DOHH2 (cell line): ENCODE measurements around the gene ANKS1B.

Experiments used
- H3F3A ChIP-seq: fragments of 200-600 bp; sonication (generic), shearing (Covaris generic); 2 replicates; pipeline ENCODE4 v1.6.0; 2016; ENCODE audit warnings: antibody characterized with exemption, mild to moderate bottlenecking; ENCODE audit not compliant: control insufficient read depth, insufficient read depth
- H3K27ac ChIP-seq: fragments of 200-600 bp; sonication (generic); 2 replicates; pipeline ENCODE4 v1.5.1; 2014; ENCODE audit warnings: low read depth, mild to moderate bottlenecking, low read length, moderate library complexity
- H3K27me3 ChIP-seq: fragments of 200-600 bp; sonication (generic); 2 replicates; pipeline ENCODE4 v1.6.1; 2014; ENCODE audit warnings: mild to moderate bottlenecking, low read length, mixed read lengths; ENCODE audit not compliant: control insufficient read depth
- H3K36me3 ChIP-seq: fragments of 200-600 bp; sonication (generic); 2 replicates; pipeline ENCODE4 v1.6.1; 2014; ENCODE audit warnings: mild to moderate bottlenecking, low read length, moderate library complexity, mixed read lengths; ENCODE audit not compliant: control insufficient read depth
- H3K4me1 ChIP-seq: fragments of 200-600 bp; sonication (generic); 2 replicates; pipeline ENCODE4 v1.6.1; 2014; ENCODE audit warnings: mild to moderate bottlenecking, low read length, mixed read lengths; ENCODE audit not compliant: control insufficient read depth
- H3K4me2 ChIP-seq: fragments of 200-600 bp; sonication (generic); 2 replicates; pipeline ENCODE4 v1.6.0; 2014; ENCODE audit warnings: mild to moderate bottlenecking, low read length, moderate library complexity
- H3K4me3 ChIP-seq: fragments of 200-600 bp; sonication (generic); 2 replicates; pipeline ENCODE4 v1.5.1; 2014; ENCODE audit warnings: mild to moderate bottlenecking, low read length, mixed read lengths
- H3K79me2 ChIP-seq: fragments of 200-600 bp; sonication (generic); 2 replicates; pipeline ENCODE4 v1.6.1; 2014; ENCODE audit warnings: mild to moderate bottlenecking, low read length, mixed read lengths; ENCODE audit not compliant: control insufficient read depth
- H3K9me2 ChIP-seq: fragments of 200-600 bp; sonication (generic); replicated peaks from 2 replicates; pipeline ENCODE4 v1.6.1; 2014; ENCODE audit warnings: mild to moderate bottlenecking, low read length, mixed read lengths; ENCODE audit not compliant: control insufficient read depth
- H3K9me3 ChIP-seq: fragments of 200-600 bp; sonication (generic); 2 replicates; pipeline ENCODE4 v1.6.1; 2014; ENCODE audit warnings: antibody characterized with exemption, low read length, mixed read lengths; ENCODE audit not compliant: control insufficient read depth, insufficient read depth
- H4K20me1 ChIP-seq: fragments of 200-600 bp; sonication (generic); 2 replicates; pipeline ENCODE4 v1.6.0; 2014; ENCODE audit warnings: low read depth, mild to moderate bottlenecking, antibody characterized with exemption, low read length, moderate library complexity; ENCODE audit not compliant: control insufficient read depth, insufficient read depth
- EZH2phosphoT487 ChIP-seq: fragments of 200-600 bp; sonication (generic); IDR thresholded peaks from 2 replicates; pipeline ENCODE4 v1.6.1; 2017; ENCODE audit warnings: borderline replicate concordance, mild to moderate bottlenecking, antibody characterized with exemption, low read length, moderate library complexity, mixed read lengths
- TF ChIP-seq, protein P1 (sequence below): fragments of 200-600 bp; sonication (generic); IDR thresholded peaks from one replicate; pipeline ENCODE4 v1.5.1; 2014; ENCODE audit warnings: antibody characterized with exemption, mild to moderate bottlenecking, low read depth, low read length; ENCODE audit not compliant: poor library complexity, severe bottlenecking

Gene ANKS1B

DNA sequence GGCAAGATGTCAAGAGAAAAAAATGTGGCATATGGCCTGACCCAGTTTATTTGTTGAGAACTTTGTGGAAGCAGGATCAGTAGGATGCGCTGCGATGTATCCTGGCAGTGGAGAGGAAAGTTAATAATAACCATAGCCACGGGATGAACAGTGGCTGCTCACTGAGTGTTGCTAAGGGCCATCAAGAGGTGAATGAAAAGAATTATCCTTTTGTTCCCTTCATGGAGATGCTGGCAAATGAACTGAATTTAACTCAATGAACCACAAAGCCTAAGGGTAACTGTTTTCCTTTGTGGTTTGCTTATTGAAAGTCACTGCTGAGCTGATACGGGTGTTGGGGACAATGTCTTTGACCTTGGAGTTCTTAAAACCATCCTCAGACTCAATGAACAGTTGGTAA is 863.2 kb downstream of the ANKS1B start:
- Histone ChIP-seq H3K9me3 (no peaks in the 10 kb centered on the region), H3K27ac (no peak overlapping the region), H4K20me1 (no peaks in the 10 kb centered on the region), H3K4me3 (no peak overlapping the region), H3K27me3 (no peaks in the 10 kb centered on the region), H3K4me1 (no peaks in the 10 kb centered on the region), H3K9me2 (no peaks in the 10 kb centered on the region), H3K36me3 (no peaks in the 10 kb centered on the region), H3K4me2 (no peak overlapping the region), H3F3A (no peaks in the 10 kb centered on the region), H3K79me2 (no peaks in the 10 kb centered on the region)
- TF ChIP-seq, protein P1, sequence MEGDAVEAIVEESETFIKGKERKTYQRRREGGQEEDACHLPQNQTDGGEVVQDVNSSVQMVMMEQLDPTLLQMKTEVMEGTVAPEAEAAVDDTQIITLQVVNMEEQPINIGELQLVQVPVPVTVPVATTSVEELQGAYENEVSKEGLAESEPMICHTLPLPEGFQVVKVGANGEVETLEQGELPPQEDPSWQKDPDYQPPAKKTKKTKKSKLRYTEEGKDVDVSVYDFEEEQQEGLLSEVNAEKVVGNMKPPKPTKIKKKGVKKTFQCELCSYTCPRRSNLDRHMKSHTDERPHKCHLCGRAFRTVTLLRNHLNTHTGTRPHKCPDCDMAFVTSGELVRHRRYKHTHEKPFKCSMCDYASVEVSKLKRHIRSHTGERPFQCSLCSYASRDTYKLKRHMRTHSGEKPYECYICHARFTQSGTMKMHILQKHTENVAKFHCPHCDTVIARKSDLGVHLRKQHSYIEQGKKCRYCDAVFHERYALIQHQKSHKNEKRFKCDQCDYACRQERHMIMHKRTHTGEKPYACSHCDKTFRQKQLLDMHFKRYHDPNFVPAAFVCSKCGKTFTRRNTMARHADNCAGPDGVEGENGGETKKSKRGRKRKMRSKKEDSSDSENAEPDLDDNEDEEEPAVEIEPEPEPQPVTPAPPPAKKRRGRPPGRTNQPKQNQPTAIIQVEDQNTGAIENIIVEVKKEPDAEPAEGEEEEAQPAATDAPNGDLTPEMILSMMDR: no peak
- TF ChIP-seq EZH2phosphoT487: no peak

DNA sequence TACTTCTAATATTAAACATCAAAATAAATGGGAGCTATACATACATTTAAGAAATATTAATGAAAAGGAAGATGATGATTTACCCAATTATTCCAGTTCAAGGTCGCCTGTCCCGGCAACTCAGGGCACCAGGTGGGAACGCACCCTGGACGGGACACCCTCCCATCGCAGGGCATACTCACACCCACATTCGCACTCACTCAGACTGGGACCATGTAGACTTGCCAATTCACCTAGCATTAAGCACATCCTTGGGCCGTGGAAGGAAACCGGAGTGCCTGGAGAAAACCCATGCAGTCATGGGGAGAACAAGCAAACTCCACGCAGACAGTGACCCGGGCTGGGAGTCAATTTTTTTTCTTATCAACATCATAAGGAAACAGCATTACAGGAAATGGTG is 864.8 kb downstream of the ANKS1B start:
- Histone ChIP-seq H3K27me3 (no peaks in the 10 kb centered on the region), H3K27ac (no peak overlapping the region), H3K9me3 (peaks cover 4% of the 10 kb centered on the region; the same call in 1 of the 2 replicates), H3K79me2 (no peaks in the 10 kb centered on the region), H3F3A (no peaks in the 10 kb centered on the region), H3K4me1 (no peaks in the 10 kb centered on the region), H4K20me1 (no peaks in the 10 kb centered on the region), H3K9me2 (no peaks in the 10 kb centered on the region), H3K36me3 (no peaks in the 10 kb centered on the region), H3K4me3 (no peak overlapping the region), H3K4me2 (no peak overlapping the region)
- TF ChIP-seq, protein P1: no peak
- no peak for TF ChIP-seq EZH2phosphoT487

DNA sequence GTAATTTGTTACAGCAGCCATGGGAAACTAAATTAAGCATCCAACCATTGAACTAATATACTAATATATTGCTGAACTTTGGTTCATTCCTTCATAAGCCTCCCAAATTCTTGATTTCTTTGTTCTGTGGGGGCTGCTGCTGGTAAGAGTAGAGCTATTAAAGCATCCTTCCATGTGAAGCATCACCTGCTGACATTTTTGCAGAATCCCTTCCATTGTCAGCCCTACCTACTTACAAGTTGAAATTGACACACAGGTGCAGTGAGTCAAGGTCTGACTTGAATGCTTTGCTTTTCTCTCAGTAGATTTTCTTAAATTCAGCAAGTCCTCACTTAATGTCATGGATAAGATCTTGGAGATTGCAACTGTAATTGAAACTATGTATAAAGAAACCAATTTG is 865.3 kb downstream of the ANKS1B start:
- H3K9me3 ChIP-seq: peaks cover 4% of the 10 kb centered on the region; the same call in 1 of the 2 replicates
- no peaks in the 10 kb centered on the region for H4K20me1 ChIP-seq
- no peaks in the 10 kb centered on the region for H3K9me2 ChIP-seq
- H3K27ac ChIP-seq: no peak overlapping the region
- H3K79me2 ChIP-seq: no peaks in the 10 kb centered on the region
- TF ChIP-seq, protein P1: no peak
- TF ChIP-seq EZH2phosphoT487: no peak
- H3F3A ChIP-seq: no peaks in the 10 kb centered on the region
- no peak overlapping the region for H3K4me2 ChIP-seq
- no peaks in the 10 kb centered on the region for H3K36me3 ChIP-seq
- H3K4me3 ChIP-seq: no peak overlapping the region
- H3K4me1 ChIP-seq: no peaks in the 10 kb centered on the region
- no peaks in the 10 kb centered on the region for H3K27me3 ChIP-seq
